GM13977 (cell line): ENCODE results near the gene STARD6.
A peak's percentile ranks its signal among the peaks of the same experiment; 100 is the strongest.
"Not testable (repeated sequence)": the region's sequence is repeated elsewhere in the genome, so short reads cannot be mapped to it uniquely, and the experiment has no call there.

Experiments used
- DNase-seq: peaks from one replicate; pipeline ENCODE4 v3.0.0; 2012; ENCODE audit warnings: low spot score
- CTCF ChIP-seq: IDR thresholded peaks from 2 replicates; pipeline ENCODE4 v1.5.1; 2012; ENCODE audit warnings: mild to moderate bottlenecking, control low read depth; ENCODE audit not compliant: insufficient read depth; ENCODE audit errors: extremely low read depth, missing control alignments
- in situ Hi-C: fragments of 300-500 bp; cut with MboI; formaldehyde crosslinking; loops from one replicate; pipeline ENCODE4 v1.12.0; 2022; ENCODE audit warnings: low sequenced_read_pairs, low pct_unique_long_range_greater_than_20kb, mixed read lengths, inconsistent platforms; ENCODE audit not compliant: unreplicated experiment

STARD6 gene

DNA sequence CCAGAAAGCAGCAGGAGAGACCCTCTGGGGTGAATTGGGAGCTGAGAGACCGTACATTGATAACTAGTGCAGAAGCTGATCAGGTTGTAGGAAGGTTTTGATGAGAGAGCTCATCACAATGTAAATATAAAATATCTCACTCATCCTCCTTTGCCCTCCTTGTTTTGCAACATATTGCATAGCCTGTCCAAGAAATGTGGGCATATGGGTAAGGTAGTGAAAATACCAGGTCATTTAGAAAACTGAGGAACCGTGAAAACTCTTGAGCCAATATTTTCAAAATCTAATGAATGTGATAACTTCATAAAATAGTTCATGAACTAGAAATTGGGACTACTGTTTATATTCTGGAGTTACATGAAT, 31.5 kb upstream of the STARD6 start:
- in situ Hi-C loops = no loop called here
- no peak for DNase-seq
- no peak for TF ChIP-seq CTCF

GRCh38 chr18:54388203-54389142, 30.8 kb upstream of the STARD6 start:
- TF ChIP-seq CTCF = no peak
- DNase-seq = peak; percentile 14
- in situ Hi-C loops = no loop called here

GRCh38 chr18:54387631-54388030, 30.0 kb upstream of the STARD6 start:
- DNase-seq = no peak
- no peak for TF ChIP-seq CTCF
- in situ Hi-C loops = no loop called here

DNA sequence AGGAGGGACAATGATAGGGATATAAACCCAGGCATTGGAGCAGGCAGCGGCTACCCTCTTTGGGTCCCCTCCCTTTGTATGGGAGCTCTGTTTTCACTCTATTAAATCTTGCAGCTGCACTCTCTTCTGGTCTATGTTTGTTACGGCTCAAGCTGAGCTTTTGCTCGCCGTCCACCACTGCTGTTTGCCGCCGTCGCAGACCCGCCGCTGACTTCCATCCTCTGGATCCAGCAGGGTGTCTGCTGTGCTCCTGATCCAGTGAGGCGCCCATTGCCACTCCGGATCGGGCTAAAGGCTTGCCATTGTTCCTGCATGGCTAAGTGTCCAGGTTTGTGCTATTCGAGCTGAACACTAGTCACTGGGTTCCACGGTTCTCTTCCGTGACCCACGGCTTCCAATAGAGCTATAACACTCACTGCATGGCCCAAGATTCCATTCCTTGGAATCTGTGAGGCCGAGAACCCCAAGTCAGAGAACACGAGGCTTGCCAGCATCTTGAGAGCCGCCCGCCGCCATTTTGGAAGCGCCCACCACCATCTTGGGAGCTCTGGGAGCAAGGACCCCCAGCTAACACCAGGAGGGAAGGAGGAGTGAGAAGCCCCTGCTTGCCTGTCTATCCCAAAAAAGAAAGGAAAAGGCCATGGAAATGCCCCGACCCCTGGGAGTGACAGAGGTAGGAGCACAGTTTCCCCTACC, 29.3 kb upstream of the STARD6 start:
- in situ Hi-C loops, DNase-seq: not testable (repeated sequence)

GRCh38 chr18:54386043-54386442, 28.4 kb upstream of the STARD6 start:
- in situ Hi-C loops = no loop called here
- no peak for TF ChIP-seq CTCF
- no peak for DNase-seq

DNA sequence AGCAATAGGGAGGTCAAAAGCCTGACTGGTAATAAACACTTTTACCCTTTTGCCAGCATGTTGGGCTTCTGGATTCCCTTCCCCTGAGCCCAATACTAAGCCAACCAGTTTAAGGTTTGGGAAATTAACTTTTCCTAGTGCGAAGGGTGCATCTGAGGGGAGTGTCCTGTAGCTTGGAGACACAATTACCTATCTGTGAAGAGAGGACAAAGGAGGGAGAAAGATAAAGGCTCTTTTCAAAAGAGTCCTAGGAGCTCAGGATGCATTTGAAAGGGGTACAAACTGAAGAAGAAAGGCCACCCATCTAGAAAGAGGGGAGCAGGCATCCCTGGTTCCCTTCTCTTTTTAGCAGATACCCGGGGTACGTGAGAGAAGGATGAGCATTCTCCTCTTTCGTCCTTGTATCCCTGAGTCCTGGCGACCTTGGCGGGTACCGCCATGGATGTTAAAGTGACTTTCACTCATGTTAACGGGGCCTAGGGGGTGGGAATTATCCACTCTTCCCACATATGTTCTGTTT, 25.1 kb upstream of the STARD6 start:
- in situ Hi-C loops = no loop called here
- DNase-seq = no peak
- no peak for TF ChIP-seq CTCF

GRCh38 chr18:54382076-54382475, 24.4 kb upstream of the STARD6 start:
- no peak for TF ChIP-seq CTCF
- DNase-seq = no peak
- in situ Hi-C loops = no loop called here
